B cell (primary cell): ENCODE data around the gene GDF2. TPM values are rescaled to one million over a fixed set of nuclear protein-coding genes. Genes with fewer than 3 reads are reported as not detected.

ENCODE experiments used
- ATAC-seq: fragments of 200-7000 bp; cut with Tn5 transposase; one replicate; pipeline ENCODE4 v1.10.0; 2021; ENCODE audit warnings: low read depth, mild to moderate bottlenecking, moderate number of reproducible peaks, moderate library complexity
- CTCF ChIA-PET: fragments of 350-600 bp; sonication (Branson Sonifier 250); formaldehyde crosslinking; loops from one replicate; lab custom pipeline; 2021; ENCODE audit warnings: antibody characterized with exemption, inconsistent platforms; lab: Charles Lee
- POLR2A ChIA-PET: fragments of 350-600 bp; sonication (Branson Sonifier 250); formaldehyde crosslinking; loops from one replicate; lab custom pipeline; 2021; ENCODE audit warnings: antibody characterized with exemption; lab: Charles Lee
- DNase-seq: peaks from one replicate; pipeline ENCODE4 v3.0.0; 2013
- H2AFZ ChIP-seq: 2 replicates; pipeline ENCODE4 v1.6.1; 2012; ENCODE audit warnings: mild to moderate bottlenecking, low read depth, low read length; ENCODE audit not compliant: insufficient read depth, poor library complexity, severe bottlenecking
- H3K27ac ChIP-seq, 2 donors: 1 replicate in 1 of 2; 2 replicates in 1 of 2; pipeline ENCODE4 v1.5.1; 2012 to 2013; ENCODE audit warnings: low read length in 2 of 2, mild to moderate bottlenecking in 2 of 2, moderate library complexity in 1 of 2
- H3K27me3 ChIP-seq, 4 experiments: fragments of 200-600 bp in 1 of 4; sonication (generic) in 1 of 4; replicated peaks in 1 of 4; 1 replicate in 2 of 4; 2 replicates in 2 of 4; pipeline versions ENCODE4 v1.6.1 to v1.7.0; 2013 to 2016; ENCODE audit warnings: low read length in 3 of 4, mild to moderate bottlenecking in 2 of 4, mixed read lengths in 1 of 4, moderate library complexity in 1 of 4; ENCODE audit not compliant: insufficient read depth in 4 of 4, control insufficient read depth in 3 of 4; ENCODE audit errors: control extremely low read depth in 1 of 4
- H3K36me3 ChIP-seq, 2 experiments: replicated peaks in 1 of 2; 1 replicate in 1 of 2; 2 replicates in 1 of 2; pipeline versions ENCODE4 v1.6.1 to v1.7.1; 2013; ENCODE audit warnings: low read length in 1 of 2; ENCODE audit not compliant: insufficient read depth in 2 of 2, control insufficient read depth in 1 of 2; ENCODE audit errors: control extremely low read depth in 1 of 2, extremely low read depth in 1 of 2
- H3K4me1 ChIP-seq, 2 donors: fragments of 200-600 bp in 1 of 2; sonication (generic) in 1 of 2; 1 replicate in 1 of 2; 2 replicates in 1 of 2; pipeline versions ENCODE4 v1.5.1 to v1.6.1; 2013 to 2017; ENCODE audit warnings: low read length in 2 of 2; ENCODE audit not compliant: control insufficient read depth in 2 of 2, insufficient read depth in 2 of 2
- H3K4me2 ChIP-seq: replicated peaks from 2 replicates; pipeline ENCODE3; 2012; ENCODE audit warnings: mild to moderate bottlenecking, low read depth, low read length; ENCODE audit not compliant: poor library complexity, severe bottlenecking
- H3K4me3 ChIP-seq, 5 experiments: fragments of 200-600 bp in 1 of 5; sonication (generic) in 1 of 5; 1 replicate in 3 of 5; 2 replicates in 2 of 5; pipeline versions ENCODE4 v1.5.1 to v1.7.0; 2011 to 2016; ENCODE audit warnings: low read length in 4 of 5, mild to moderate bottlenecking in 4 of 5, low read depth in 2 of 5, control low read depth in 1 of 5, moderate library complexity in 1 of 5; ENCODE audit not compliant: insufficient read depth in 1 of 5; ENCODE audit errors: control extremely low read depth in 1 of 5, extremely low read depth in 1 of 5
- H3K79me2 ChIP-seq: fragments of 200-600 bp; sonication (generic); one replicate; pipeline ENCODE4 v1.6.0; 2016; ENCODE audit warnings: low read length; ENCODE audit not compliant: control insufficient read depth, insufficient read depth
- H3K9ac ChIP-seq: fragments of 200-600 bp; sonication (generic); 2 replicates; pipeline ENCODE4 v1.6.1; 2017; ENCODE audit warnings: mild to moderate bottlenecking, low read length, moderate library complexity
- H3K9me3 ChIP-seq, 3 donors: one replicate each; pipeline versions ENCODE4 v1.6.1 to v1.7.1; 2013; ENCODE audit warnings: low read length in 2 of 3; ENCODE audit not compliant: control insufficient read depth in 2 of 3, insufficient read depth in 1 of 3; ENCODE audit errors: control extremely low read depth in 1 of 3
- H4K20me1 ChIP-seq: 2 replicates; pipeline ENCODE4 v1.6.0; 2012; ENCODE audit warnings: mild to moderate bottlenecking, low read length; ENCODE audit not compliant: insufficient read depth, control insufficient read depth, poor library complexity, severe bottlenecking
- H3K27ac Mint-ChIP-seq: one replicate; pipeline ENCODE4 v1.8.0; 2021; ENCODE audit warnings: mixed read lengths
- H3K27me3 Mint-ChIP-seq: one replicate; pipeline ENCODE4 v1.8.0; 2021; ENCODE audit warnings: mixed read lengths
- H3K4me1 Mint-ChIP-seq: one replicate; pipeline ENCODE4 v1.8.0; 2021; ENCODE audit warnings: mixed read lengths
- H3K4me3 Mint-ChIP-seq: one replicate; pipeline ENCODE4 v1.8.0; 2021; ENCODE audit warnings: mixed read lengths
- H3K9me3 Mint-ChIP-seq: one replicate; pipeline ENCODE4 v1.8.0; 2022; ENCODE audit warnings: mixed read lengths; ENCODE audit not compliant: insufficient read depth
- CTCF ChIP-seq: fragments of 200-600 bp; IDR thresholded peaks from one replicate; pipeline ENCODE4 v1.8.0; 2022; ENCODE audit warnings: antibody characterized with exemption, mild to moderate bottlenecking
- EZH2 ChIP-seq: IDR thresholded peaks from 2 replicates; pipeline ENCODE4 v1.6.1; 2012; ENCODE audit warnings: borderline replicate concordance, low read depth, mild to moderate bottlenecking, moderate library complexity, low read length; ENCODE audit not compliant: insufficient read depth, poor library complexity, severe bottlenecking
- WGBS: methylation state at CpG from one replicate; pipeline ENCODE4 v1.1.5; 2013; ENCODE audit warnings: missing lambda C conversion rate; ENCODE audit not compliant: insufficient coverage; 5-methylcytosine and 5-hydroxymethylcytosine counted together
- intact Hi-C: fragments of 100-400 bp; cut with micrococcal nuclease; formaldehyde crosslinking; loops from one replicate; pipeline ENCODE4 v1.10.0; 2022
- polyA plus RNA-seq: library from polyadenylated mRNA; depleted of rRNA; stranded (reverse); fragments of >200 nt; gene quantifications from 2 replicates; pipeline ENCODE4 v1.2.3, GENCODE V29; 2012
- total RNA-seq, 2 donors: library from RNA; stranded (reverse); fragments of 120-200 nt in 1 of 2; gene quantifications; 1 replicate in 1 of 2; 2 replicates in 1 of 2; pipeline versions ENCODE4 v1.2.3 to v1.2.4, GENCODE V29; 2013 to 2022

GDF2 gene
- total and polyA plus RNA-seq, 2 donors (not counting 1 experiment from before 2014, with no cell fraction given): not detected

GRCh38 chr10:47332946-47333345, 10.7 kb downstream of the GDF2 start:
- POLR2A ChIA-PET: no interaction called here
- CTCF ChIA-PET: no interaction called here
- peaks cover 18% of the 10 kb centered on the region for H3K27me3 Mint-ChIP-seq

GRCh38 chr10:47333532-47333931, 11.3 kb downstream of the GDF2 start:
- no peaks in the 10 kb centered on the region for H3K36me3 ChIP-seq
- H3K4me2 ChIP-seq: no peak overlapping the region
- ATAC-seq (no peak), DNase-seq (no peak)
- intact Hi-C loops: no loop called here
- no peaks in the 10 kb centered on the region for H3K27me3 ChIP-seq
- ChIA-PET CTCF (no interaction called here), POLR2A (no interaction called here)
- H3K9me3 ChIP-seq: peaks cover 0 to 9% (median 0%) of the 10 kb centered on the region in 3 donors
- no peaks in the 10 kb centered on the region for H3K4me1 ChIP-seq
- no peak overlapping the region for H3K4me3 ChIP-seq
- H2AFZ ChIP-seq: no peak overlapping the region
- Mint-ChIP-seq H3K27ac (no peak overlapping the region), H3K27me3 (peaks cover 23% of the 10 kb centered on the region), H3K4me1 (no peaks in the 10 kb centered on the region), H3K4me3 (no peak overlapping the region), H3K9me3 (no peaks in the 10 kb centered on the region)
- H3K27ac ChIP-seq: no peak overlapping the region
- no peak overlapping the region for H3K9ac ChIP-seq
- H4K20me1 ChIP-seq: no peaks in the 10 kb centered on the region
- no peaks in the 10 kb centered on the region for H3K79me2 ChIP-seq
- no peak for TF ChIP-seq EZH2
- TF ChIP-seq CTCF: no peak
- no CpG with 5 or more reads among the region's 6 CpGs for WGBS

More at GRCh38 chr10:47332946-47333345, 10.7 kb downstream of the GDF2 start:
- Histone ChIP-seq H3K79me2 (no peaks in the 10 kb centered on the region), H3K4me1 (no peaks in the 10 kb centered on the region), H4K20me1 (no peaks in the 10 kb centered on the region), H2AFZ (no peak overlapping the region), H3K27me3 (no peaks in the 10 kb centered on the region), H3K27ac (no peak overlapping the region), H3K4me3 (no peak overlapping the region), H3K9me3 (peaks cover 0 to 15% (median 0%) of the 10 kb centered on the region in 3 donors), H3K9ac (no peak overlapping the region), H3K36me3 (no peaks in the 10 kb centered on the region), H3K4me2 (no peak overlapping the region)
- DNase-seq (no peak), ATAC-seq (no peak)
- Mint-ChIP-seq H3K4me1 (no peaks in the 10 kb centered on the region), H3K27ac (no peak overlapping the region), H3K4me3 (no peak overlapping the region), H3K9me3 (no peaks in the 10 kb centered on the region)
- intact Hi-C loops: no loop called here
- WGBS: 95% methylated on average over 3 of the region's 3 CpGs
- no peak for TF ChIP-seq EZH2
- TF ChIP-seq CTCF: no peak
